Natural killer cell treated with Interleukin-12 subunit alpha and Interleukin-12 subunit beta and Interleukin-15 and Interleukin-18, amount 100 ng/mL, for 72 hours (primary cell): ENCODE data around the gene APBB2. TPM values are rescaled to one million over a fixed set of nuclear protein-coding genes. Genes with fewer than 3 reads are reported as not detected.
A peak's percentile ranks its signal among the peaks of the same experiment; 100 is the strongest.

Source experiments
- ATAC-seq, 2 donors: fragments of 150-1000 bp; cut with Tn5 transposase in 1 of 2; sonication (Bioruptor Pico), chemical (Tn5 transposase) in 1 of 2; 2 replicates each; pipeline ENCODE4 v1.10.0; 2021
- DNase-seq: peaks from one replicate; pipeline ENCODE4 v3.0.0; 2022; ENCODE audit warnings: low spot score
- H3K27ac Mint-ChIP-seq, 2 donors: 1 replicate in 1 of 2; 2 replicates in 1 of 2; pipeline ENCODE4 v1.8.0; 2022; ENCODE audit warnings: mixed read lengths in 2 of 2, mild to moderate bottlenecking in 1 of 2, moderate library complexity in 1 of 2
- H3K27me3 Mint-ChIP-seq, 2 donors: 1 replicate in 1 of 2; 2 replicates in 1 of 2; pipeline ENCODE4 v1.8.0; 2022; ENCODE audit warnings: mixed read lengths in 2 of 2
- H3K36me3 Mint-ChIP-seq: one replicate; pipeline ENCODE4 v1.8.0; 2022; ENCODE audit warnings: mixed read lengths
- H3K4me1 Mint-ChIP-seq, 2 donors: 1 replicate in 1 of 2; 2 replicates in 1 of 2; pipeline ENCODE4 v1.8.0; 2022; ENCODE audit warnings: low read depth in 2 of 2, mixed read lengths in 2 of 2, mild to moderate bottlenecking in 1 of 2
- H3K4me3 Mint-ChIP-seq: one replicate; pipeline ENCODE4 v1.8.0; 2022; ENCODE audit warnings: mixed read lengths
- H3K9me3 Mint-ChIP-seq: 2 replicates; pipeline ENCODE4 v1.8.0; 2022; ENCODE audit warnings: mixed read lengths
- total RNA-seq, 2 donors: library from RNA; stranded (reverse); gene quantifications; one replicate each; pipeline ENCODE4 v1.2.3, GENCODE V29; 2022

APBB2 gene
- total RNA-seq, 2 donors from 2014 or later, result 18.7 to 31.9 TPM

DNA sequence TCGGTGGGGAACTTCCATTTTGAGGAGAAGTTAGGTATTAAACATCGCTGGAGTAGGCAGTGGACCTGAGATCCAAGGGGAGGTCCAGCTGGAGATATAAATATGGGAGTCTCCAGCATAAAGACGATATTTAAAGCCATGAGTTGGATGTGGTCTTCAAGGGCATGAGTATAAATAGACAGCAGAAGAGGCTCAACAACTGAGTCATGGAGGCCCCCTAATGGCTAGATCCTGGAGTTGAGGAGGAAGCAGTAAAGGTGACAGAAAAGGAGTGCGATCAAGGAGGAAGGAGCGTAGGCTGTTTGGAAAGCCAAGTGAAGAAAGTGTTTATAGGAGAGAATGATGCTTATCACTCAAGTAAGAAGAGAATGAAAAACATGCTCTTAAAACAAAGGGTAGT, 18.1 kb upstream of the APBB2 start:
- DNase-seq (no peak), ATAC-seq (no peak)
- Mint-ChIP-seq H3K9me3 (no peaks in the 10 kb centered on the region), H3K4me1 (no peaks in the 10 kb centered on the region), H3K27me3 (peaks cover 2 to 5% of the 10 kb centered on the region in 2 donors), H3K4me3 (no peak overlapping the region), H3K27ac (no peak overlapping the region), H3K36me3 (no peaks in the 10 kb centered on the region)

DNA sequence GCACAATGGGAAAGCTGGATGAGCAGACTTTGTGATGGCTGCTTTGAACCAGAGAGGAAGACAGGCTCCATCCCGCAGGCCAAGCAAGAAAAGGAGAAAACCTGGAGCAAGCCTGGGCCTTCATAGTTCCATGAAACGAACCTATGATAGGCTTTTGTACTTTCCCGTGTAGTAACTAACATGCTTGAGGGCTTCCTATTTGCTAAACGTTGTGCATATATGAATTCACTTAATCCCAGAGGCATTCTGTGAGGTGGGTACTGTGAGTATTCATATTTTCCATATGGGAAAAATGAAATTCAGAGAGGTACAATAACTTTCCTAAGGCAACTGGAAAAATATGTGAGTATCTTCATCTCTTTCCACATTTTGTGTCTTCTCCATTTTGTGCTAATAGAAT, 13.6 kb upstream of the APBB2 start:
- DNase-seq (no peak), ATAC-seq (no peak)
- peaks cover 5 to 6% of the 10 kb centered on the region in 2 donors for H3K27me3 Mint-ChIP-seq
- H3K4me3 Mint-ChIP-seq, result no peak overlapping the region
- no peak overlapping the region for H3K27ac Mint-ChIP-seq
- H3K4me1 Mint-ChIP-seq, result no peaks in the 10 kb centered on the region
- no peaks in the 10 kb centered on the region for H3K36me3 Mint-ChIP-seq
- no peaks in the 10 kb centered on the region for H3K9me3 Mint-ChIP-seq

DNA sequence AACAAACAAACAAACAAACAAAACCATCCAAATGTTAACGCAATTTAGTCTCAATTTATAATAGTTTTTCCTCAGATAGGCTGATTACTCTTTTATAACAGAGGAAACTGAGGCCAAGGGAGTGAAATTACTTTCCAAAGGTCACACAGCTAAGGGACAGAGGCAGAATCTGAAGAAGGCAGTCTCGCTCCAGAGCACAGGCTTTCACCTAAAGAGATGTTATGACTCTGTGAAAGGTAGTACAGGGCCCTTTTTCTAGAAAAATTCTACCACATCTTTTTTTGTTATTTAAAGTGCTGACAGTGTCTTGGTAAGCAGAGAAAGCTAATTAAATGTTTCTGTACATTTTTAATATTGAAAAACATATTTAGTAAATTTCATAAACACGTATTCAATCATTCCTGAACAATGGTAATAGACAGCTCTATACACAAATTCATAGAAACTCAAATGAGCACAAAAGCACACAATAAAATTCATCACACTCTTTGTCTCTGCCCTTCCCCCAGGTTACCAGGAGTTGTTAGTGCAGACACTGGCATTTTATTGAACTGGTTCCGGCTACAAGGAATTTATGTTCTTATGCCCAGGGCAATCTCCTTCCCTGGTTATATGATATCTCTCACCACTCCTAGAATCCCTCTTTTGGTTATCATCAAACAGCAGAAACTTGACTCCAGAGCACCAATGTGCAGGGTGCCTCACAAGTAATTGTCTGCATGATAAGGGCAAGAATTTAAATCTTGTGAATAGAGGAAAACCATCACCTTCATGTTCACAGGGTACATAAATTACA, 7.7 kb upstream of the APBB2 start:
- DNase-seq, result no peak
- peaks cover 1% of the 10 kb centered on the region for H3K36me3 Mint-ChIP-seq

DNA sequence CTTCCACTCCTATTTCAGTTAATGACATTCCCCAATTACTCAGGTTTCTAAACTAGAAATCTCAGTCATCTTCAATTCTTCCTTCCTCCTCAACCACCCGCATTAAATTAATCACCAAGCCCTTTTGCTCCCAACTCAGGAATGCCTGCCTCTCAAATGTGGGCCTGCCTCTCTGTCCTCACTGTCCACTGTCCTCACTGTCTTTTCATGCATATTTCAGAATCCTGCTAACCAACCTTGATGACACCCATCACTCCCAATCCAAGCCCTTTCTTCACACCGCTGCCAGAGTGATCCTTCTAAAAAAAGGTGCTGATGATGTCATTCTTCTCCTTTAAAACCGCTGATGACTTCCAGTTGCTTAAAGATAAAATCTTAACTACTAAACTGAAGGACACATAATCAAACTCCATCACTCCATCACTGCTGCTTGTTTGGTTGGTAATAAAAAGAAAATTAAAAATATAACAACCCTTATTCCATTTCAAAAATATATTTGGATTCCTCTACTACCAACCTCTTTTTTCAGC, 5.1 kb upstream of the APBB2 start:
- Mint-ChIP-seq H3K27ac (no peak overlapping the region), H3K36me3 (peaks cover 5% of the 10 kb centered on the region), H3K27me3 (peaks cover 35 to 47% of the 10 kb centered on the region in 2 donors), H3K9me3 (peaks cover 3% of the 10 kb centered on the region), H3K4me3 (no peak overlapping the region), H3K4me1 (peaks cover 10 to 15% of the 10 kb centered on the region in 2 donors)
- DNase-seq, result no peak
- no peak for ATAC-seq

More for the DNA sequence above, 7.7 kb upstream of the APBB2 start:
- no peak overlapping the region for H3K27ac Mint-ChIP-seq
- H3K9me3 Mint-ChIP-seq, result no peaks in the 10 kb centered on the region
- peaks cover 21 to 27% of the 10 kb centered on the region in 2 donors for H3K27me3 Mint-ChIP-seq
- no peak overlapping the region for H3K4me3 Mint-ChIP-seq
- ATAC-seq, result no peak
- H3K4me1 Mint-ChIP-seq, result peaks cover 0 to under 1% of the 10 kb centered on the region in 2 donors

DNA sequence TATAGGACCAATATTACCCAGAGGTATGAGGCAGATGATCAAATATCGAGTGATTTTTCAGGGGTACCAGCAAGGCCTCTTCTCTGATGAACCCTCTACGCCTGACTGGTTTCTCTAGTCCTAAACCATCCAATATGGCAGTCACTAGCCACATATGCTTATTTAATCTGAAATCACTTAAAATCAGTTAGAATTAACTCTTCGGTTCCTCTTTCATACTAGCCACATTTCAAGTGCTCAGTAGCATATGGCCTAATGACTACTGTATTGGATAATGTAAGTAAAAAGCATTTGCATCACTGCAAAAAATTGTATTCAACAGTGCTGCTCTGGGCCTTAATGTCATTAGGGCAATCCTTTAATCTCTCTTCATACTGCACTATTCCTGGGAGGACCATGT, 4.4 kb upstream of the APBB2 start:
- Mint-ChIP-seq H3K27me3 (peaks cover 33 to 48% of the 10 kb centered on the region in 2 donors), H3K36me3 (peaks cover 5% of the 10 kb centered on the region), H3K9me3 (peaks cover 3% of the 10 kb centered on the region), H3K27ac (no peak overlapping the region), H3K4me3 (no peak overlapping the region), H3K4me1 (peaks cover 10 to 15% of the 10 kb centered on the region in 2 donors)
- DNase-seq (no peak), ATAC-seq (no peak)

DNA sequence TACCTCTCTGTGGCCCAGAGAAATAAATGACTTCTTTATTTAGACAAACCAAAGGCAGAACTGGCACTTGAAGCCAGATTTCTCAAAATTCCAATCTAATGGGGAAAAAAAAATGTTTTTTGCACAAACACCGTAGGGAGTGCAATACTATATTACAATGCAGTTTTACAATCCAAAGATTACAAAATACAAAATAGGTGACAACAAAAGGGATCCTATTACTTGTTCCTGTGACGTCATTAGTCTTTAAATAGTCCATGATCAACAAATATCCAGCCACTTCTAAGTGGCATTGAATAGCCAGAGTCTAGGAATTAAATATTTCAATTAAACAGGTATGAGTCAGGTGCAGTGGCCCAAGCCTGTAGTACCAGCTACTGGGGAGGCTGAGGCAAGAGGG, 3.0 kb upstream of the APBB2 start:
- no peak overlapping the region for H3K27ac Mint-ChIP-seq
- DNase-seq, result no peak
- peaks cover 3% of the 10 kb centered on the region for H3K9me3 Mint-ChIP-seq
- peaks cover 41 to 61% of the 10 kb centered on the region in 2 donors for H3K27me3 Mint-ChIP-seq
- H3K4me1 Mint-ChIP-seq, result peaks cover 15 to 20% of the 10 kb centered on the region in 2 donors
- peaks cover 5% of the 10 kb centered on the region for H3K36me3 Mint-ChIP-seq
- ATAC-seq, result no peak
- no peak overlapping the region for H3K4me3 Mint-ChIP-seq

DNA sequence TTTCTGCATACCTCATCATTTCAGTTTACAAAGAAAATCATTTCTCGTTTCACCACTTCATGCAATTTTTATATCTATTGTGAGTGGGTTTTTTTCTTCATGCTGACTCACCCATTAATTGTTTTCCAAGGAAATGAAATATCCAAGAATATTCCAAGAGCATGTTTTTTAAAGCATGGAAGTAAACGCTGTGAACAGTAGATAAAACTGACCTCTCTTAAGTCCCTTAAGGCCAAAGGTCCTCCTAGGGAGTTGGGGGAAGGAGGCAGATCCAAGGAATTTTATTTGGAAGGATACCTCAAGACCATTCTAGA, 2.6 kb upstream of the APBB2 start:
- Mint-ChIP-seq H3K27ac (peak overlapping the region in 1 of 2 donors; percentile 68), H3K27me3 (peaks cover 43 to 65% of the 10 kb centered on the region in 2 donors), H3K4me1 (peaks cover 15 to 20% of the 10 kb centered on the region in 2 donors), H3K36me3 (peaks cover 5% of the 10 kb centered on the region), H3K4me3 (peak overlapping the region; percentile 68), H3K9me3 (peaks cover 3% of the 10 kb centered on the region)
- no peak for DNase-seq
- ATAC-seq, result no peak

DNA sequence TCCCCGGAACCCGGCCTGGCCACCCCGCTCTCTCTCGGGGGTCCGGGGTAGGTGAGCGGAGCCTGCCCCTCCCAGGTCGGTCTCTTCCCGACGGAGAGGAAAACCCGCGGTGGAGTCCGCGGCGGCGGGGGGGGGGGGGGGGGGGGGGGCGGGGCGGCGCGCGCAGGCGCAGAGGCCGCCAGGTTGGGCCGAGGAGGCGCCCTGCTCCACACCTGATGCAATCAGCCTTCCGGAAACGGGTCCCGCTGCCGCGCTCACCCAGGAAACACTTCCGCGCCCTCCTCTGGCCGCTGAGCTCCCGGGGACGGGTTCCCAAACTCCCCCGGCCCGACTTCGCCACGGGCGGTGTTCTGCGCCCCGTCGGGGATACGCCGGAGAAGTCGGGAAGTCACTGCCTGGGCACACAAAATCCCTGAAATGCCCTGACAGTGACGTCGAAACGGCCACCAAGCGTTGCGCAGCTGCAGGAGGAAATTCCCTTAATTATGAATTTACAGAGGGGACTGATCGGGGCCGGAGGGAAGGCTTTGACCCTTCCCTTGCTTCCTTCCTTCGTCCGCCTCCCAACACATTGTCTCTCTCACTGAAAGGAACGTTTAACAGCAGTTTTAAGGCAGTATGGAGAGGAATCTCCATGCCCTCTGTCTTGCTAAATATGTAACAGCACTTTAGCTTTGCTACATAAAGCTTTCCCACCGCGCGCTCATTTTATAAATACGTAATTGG, 2.1 kb upstream of the APBB2 start:
- H3K27me3 Mint-ChIP-seq, result peaks cover 47 to 70% of the 10 kb centered on the region in 2 donors
- ATAC-seq, result peak; percentile 43 to 73

DNA sequence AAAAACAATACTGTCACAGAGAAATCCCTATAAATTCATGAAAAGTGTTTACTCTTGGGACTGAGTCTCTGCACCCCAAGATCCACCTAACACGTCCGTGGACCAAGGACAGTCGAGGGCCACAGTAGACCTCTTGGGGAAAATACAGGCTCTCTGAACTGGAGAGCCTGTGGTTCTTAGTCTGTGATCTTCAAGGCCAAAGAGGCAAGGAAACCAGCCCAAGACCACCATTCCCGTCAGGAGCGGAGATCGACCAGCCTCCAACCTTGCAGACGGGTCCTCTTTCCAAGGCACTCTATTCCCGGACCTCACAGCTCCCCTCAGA, 1.6 kb upstream of the APBB2 start:
- ATAC-seq (no peak), DNase-seq (no peak)
- Mint-ChIP-seq H3K27me3 (peaks cover 44 to 65% of the 10 kb centered on the region in 2 donors), H3K36me3 (peaks cover 5% of the 10 kb centered on the region), H3K9me3 (peaks cover 3% of the 10 kb centered on the region), H3K4me1 (peaks cover 15 to 20% of the 10 kb centered on the region in 2 donors), H3K27ac (no peak overlapping the region), H3K4me3 (peak overlapping the region; percentile 32)

More for the DNA sequence above, 2.1 kb upstream of the APBB2 start:
- Mint-ChIP-seq H3K4me3 (peak overlapping the region; percentile 68), H3K27ac (peak overlapping the region in 1 of 2 donors; percentile 68), H3K36me3 (peaks cover 5% of the 10 kb centered on the region), H3K9me3 (peaks cover 3% of the 10 kb centered on the region), H3K4me1 (peaks cover 15 to 20% of the 10 kb centered on the region in 2 donors)
- DNase-seq, result peak; percentile 65

DNA sequence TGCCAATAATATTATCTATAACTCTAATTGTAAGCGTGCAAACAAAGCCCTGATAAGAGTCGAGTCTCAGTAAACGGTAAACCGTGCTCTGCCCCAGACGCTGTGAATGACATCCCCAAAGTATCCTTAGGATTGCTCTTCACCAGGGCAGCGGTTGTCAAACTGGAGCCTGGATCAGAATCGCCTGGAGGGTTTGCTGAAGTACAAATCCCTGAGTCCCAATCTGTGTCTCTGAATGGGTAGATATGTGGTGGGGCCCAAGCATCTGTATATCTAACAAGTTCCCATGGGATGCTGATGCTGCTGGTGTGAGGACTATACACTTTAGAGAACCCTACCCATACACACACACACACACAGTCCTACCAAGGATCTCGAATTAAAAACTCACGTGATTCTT, 813 bp upstream of the APBB2 start:
- DNase-seq (no peak), ATAC-seq (no peak)
- Mint-ChIP-seq H3K36me3 (peaks cover 5% of the 10 kb centered on the region), H3K4me1 (peaks cover 15 to 20% of the 10 kb centered on the region in 2 donors), H3K27me3 (peaks cover 42 to 57% of the 10 kb centered on the region in 2 donors), H3K27ac (no peak overlapping the region), H3K9me3 (peaks cover 3% of the 10 kb centered on the region), H3K4me3 (peak overlapping the region; percentile 41)

DNA sequence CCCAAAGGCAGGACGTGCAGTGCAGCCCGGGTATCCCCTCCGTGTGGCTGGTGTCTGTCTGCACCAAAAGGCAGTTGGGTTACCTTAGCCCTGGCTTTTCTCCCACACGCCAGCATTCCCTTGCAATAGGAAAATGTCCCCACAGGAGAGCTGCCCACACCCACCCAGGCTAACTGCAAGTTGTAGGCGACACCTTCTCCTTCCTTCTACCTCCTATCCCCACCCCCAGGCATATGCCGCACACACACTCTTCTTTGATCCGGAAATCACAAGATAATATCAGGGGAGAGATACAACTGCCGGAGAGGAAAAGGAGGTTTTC, 444 bp upstream of the APBB2 start:
- peak overlapping the region; percentile 41 for H3K4me3 Mint-ChIP-seq
- no peak overlapping the region for H3K27ac Mint-ChIP-seq
- ATAC-seq, result no peak
- peaks cover 5% of the 10 kb centered on the region for H3K36me3 Mint-ChIP-seq
- H3K27me3 Mint-ChIP-seq, result peaks cover 38 to 54% of the 10 kb centered on the region in 2 donors
- DNase-seq, result no peak
- H3K4me1 Mint-ChIP-seq, result peaks cover 15 to 20% of the 10 kb centered on the region in 2 donors
- peaks cover 3% of the 10 kb centered on the region for H3K9me3 Mint-ChIP-seq

DNA sequence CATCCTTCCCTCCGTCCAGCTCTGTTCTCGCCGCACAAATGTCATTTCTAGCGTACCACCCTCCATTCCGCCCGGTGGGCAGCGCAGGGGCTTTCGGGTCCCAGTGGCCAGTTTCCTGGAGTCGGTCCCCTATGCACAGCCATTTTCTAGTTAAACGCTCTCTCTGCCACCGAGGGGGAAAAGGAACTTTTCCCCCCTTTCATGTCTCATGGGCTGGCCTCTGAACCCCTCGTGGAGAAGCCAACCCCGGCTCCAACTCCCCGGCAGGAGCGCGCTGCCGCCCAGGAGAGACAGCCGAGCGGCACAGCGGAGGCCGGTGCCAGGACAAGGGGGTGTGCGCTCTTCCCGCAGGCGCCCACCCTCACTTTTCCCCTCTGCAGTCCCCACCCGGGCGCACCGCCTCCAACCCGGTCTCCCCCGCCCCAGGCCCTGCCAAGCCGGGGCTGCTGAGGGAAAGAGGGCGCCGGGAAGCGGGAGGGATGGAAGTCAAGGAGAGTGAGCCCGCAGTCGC, 662 bp downstream of the APBB2 start:
- Mint-ChIP-seq H3K27me3 (peaks cover 33 to 47% of the 10 kb centered on the region in 2 donors), H3K27ac (peak overlapping the region in 1 of 2 donors; percentile 71), H3K4me1 (peaks cover 16 to 24% of the 10 kb centered on the region in 2 donors), H3K36me3 (peaks cover 5% of the 10 kb centered on the region), H3K4me3 (peak overlapping the region; percentile 45), H3K9me3 (peaks cover 3% of the 10 kb centered on the region)
- DNase-seq (no peak), ATAC-seq (peak; percentile 8 to 17)

DNA sequence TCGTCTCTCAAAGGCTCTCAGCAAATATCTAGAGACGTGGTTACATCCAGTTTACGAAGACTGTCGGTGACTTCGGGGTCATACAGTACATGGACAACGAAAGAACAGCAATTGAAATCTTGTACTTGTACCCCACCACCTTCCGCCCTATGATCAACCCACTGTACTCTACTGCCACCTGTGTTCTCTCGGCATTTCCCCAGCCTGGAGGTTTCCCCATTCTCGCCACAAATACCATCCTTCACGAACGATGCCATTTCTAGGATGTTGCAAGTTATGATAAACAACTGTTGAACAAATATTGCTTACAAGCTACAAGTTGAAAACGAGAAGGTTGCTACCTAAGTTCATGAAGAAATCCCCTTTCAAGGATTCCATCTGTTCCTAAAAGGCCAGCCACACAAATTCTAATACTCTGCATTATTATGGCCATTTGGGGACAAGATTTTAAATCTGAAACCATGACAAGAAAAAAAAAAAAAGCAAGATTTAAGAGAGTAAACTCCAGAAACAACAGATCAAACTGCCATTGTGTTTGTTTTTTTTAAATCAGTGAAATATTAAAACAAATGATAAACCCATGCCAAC, 1.6 kb downstream of the APBB2 start:
- DNase-seq, result no peak
- peaks cover 32 to 55% of the 10 kb centered on the region in 2 donors for H3K27me3 Mint-ChIP-seq
- peaks cover 3% of the 10 kb centered on the region for H3K9me3 Mint-ChIP-seq
- H3K4me3 Mint-ChIP-seq, result peak overlapping the region; percentile 45
- peak; percentile 51 to 52 for ATAC-seq
- peaks cover 22 to 26% of the 10 kb centered on the region in 2 donors for H3K4me1 Mint-ChIP-seq
- H3K27ac Mint-ChIP-seq, result peak overlapping the region in 1 of 2 donors; percentile 71
- peaks cover 5% of the 10 kb centered on the region for H3K36me3 Mint-ChIP-seq
